ENCODE results near the gene TNFRSF19.

DNA sequence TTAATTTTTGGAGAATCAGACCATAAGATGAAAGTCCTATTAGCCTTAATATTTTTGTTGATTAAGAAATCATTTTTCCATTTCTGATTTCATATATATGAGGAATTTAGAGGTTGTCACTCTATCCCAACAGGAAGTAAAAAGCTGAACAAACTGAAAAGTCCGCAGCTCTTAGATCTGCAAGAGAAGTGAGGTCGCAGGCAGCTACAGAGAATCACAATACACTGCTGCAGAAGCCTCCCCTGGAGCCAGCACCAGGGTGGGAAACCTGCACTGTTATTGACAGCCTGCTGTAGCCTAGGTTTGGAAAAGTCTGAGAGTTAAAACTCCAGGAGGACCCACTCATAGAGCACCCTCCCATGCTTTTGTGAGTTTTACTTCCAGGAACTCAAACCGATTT lies 29.9 kb downstream of the TNFRSF19 start:
- no peak for TF ChIP-seq POLR2A (IDR thresholded peaks at IDR 0.05; ENCODE audit: extremely low read depth, insufficient read length)
- TF ChIP-seq, protein P1, sequence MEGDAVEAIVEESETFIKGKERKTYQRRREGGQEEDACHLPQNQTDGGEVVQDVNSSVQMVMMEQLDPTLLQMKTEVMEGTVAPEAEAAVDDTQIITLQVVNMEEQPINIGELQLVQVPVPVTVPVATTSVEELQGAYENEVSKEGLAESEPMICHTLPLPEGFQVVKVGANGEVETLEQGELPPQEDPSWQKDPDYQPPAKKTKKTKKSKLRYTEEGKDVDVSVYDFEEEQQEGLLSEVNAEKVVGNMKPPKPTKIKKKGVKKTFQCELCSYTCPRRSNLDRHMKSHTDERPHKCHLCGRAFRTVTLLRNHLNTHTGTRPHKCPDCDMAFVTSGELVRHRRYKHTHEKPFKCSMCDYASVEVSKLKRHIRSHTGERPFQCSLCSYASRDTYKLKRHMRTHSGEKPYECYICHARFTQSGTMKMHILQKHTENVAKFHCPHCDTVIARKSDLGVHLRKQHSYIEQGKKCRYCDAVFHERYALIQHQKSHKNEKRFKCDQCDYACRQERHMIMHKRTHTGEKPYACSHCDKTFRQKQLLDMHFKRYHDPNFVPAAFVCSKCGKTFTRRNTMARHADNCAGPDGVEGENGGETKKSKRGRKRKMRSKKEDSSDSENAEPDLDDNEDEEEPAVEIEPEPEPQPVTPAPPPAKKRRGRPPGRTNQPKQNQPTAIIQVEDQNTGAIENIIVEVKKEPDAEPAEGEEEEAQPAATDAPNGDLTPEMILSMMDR (IDR thresholded peaks at IDR 0.05; ENCODE audit: low read depth, low read length), result no peak
- TF ChIP-seq, protein P2, sequence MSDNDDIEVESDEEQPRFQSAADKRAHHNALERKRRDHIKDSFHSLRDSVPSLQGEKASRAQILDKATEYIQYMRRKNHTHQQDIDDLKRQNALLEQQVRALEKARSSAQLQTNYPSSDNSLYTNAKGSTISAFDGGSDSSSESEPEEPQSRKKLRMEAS (IDR thresholded peaks at IDR 0.05; ENCODE audit: low read depth, low read length), result no peak
- TF ChIP-seq MYC (IDR thresholded peaks at IDR 0.05; ENCODE audit: low read depth, low read length), result no peak
